Stimulated activated CD8-positive, alpha-beta memory T cell treated with anti-CD3 and anti-CD28 coated beads, Interleukin-7, amount 100 ng/mL, for 48 hours (primary cell): ENCODE data around the gene GLRA3.
"Not testable (repeated sequence)": the region's sequence is repeated elsewhere in the genome, so short reads cannot be mapped to it uniquely, and the experiment has no call there.

ENCODE experiments used
- DNase-seq, 2 donors: peaks; one replicate each; pipeline ENCODE4 v3.0.0-alpha.2; 2020; ENCODE audit warnings: low read depth in 1 of 2; ENCODE audit errors: extremely low read depth in 1 of 2

The GLRA3 gene

GRCh38 chr4:174813292-174813691 is 15.8 kb downstream of the GLRA3 start:
- no peak for DNase-seq

DNA sequence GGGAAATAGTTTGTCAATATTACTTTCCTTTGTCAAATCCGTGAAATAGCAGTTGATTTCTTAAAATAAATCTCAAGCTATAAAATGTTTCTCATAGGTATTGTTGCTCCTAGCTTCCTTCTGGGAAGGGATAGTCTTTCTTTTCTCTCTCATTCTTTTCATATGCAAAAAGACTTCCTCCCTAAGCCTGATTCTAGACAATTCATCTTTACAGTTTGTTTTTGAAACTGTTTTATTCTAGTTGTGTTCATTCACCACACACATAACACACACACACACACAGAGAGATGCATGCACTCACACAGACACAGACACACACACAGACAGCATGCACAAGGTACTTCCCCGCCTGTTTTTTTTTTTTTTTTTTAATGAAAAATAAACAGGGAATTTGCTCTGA is 18.2 kb downstream of the GLRA3 start:
- no peak for DNase-seq

- no peak for DNase-seq
Observed at GRCh38 chr4:174808836-174809235, 20.2 kb downstream of the GLRA3 start.

DNA sequence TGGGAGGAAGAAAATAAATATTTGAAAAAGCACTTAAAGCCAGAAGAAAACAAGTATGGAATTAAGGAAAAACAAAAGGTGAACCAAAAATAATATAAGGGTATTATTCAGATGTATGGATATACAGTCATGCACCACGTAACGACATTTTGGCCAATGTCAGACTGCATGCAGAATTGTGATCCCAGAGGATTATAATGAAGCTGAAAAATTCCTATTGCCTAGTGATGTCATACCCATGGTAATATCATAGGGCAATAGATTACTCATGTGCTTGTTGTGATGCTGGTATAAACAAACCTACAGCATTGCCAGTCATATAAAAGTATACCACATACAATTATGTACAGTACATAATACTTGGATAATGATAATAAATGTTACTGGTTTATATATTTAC is 20.9 kb downstream of the GLRA3 start:
- DNase-seq = no peak

GRCh38 chr4:174805746-174806145 is 23.3 kb downstream of the GLRA3 start:
- no peak for DNase-seq

DNA sequence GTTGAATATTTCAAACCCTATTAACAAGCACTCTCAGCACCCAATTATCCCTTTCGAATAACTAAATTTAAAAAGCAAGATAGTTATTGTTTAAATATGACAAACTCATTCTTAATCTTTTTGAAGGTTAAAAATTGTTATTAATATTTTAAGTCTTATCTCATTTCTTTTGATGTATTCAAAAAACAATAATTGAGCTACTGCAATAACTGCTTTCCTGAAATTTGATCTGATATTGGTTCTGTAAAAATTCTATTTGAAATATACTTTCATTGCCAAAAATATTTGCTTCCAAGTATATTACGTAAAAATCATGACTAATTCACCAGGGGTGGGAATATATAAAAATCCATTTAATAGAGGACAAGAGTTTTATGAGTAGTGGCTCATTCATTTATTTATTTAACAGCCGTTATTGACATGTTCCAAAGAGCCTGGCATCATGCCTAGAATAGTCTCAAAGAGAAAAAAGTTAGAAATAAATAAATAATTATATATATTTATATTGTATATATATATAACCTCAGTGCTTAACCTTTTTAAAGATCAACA is 34.4 kb downstream of the GLRA3 start:
- no peak for DNase-seq

- no peak for DNase-seq
Observed at GRCh38 chr4:174789657-174790056, 39.4 kb downstream of the GLRA3 start.

DNA sequence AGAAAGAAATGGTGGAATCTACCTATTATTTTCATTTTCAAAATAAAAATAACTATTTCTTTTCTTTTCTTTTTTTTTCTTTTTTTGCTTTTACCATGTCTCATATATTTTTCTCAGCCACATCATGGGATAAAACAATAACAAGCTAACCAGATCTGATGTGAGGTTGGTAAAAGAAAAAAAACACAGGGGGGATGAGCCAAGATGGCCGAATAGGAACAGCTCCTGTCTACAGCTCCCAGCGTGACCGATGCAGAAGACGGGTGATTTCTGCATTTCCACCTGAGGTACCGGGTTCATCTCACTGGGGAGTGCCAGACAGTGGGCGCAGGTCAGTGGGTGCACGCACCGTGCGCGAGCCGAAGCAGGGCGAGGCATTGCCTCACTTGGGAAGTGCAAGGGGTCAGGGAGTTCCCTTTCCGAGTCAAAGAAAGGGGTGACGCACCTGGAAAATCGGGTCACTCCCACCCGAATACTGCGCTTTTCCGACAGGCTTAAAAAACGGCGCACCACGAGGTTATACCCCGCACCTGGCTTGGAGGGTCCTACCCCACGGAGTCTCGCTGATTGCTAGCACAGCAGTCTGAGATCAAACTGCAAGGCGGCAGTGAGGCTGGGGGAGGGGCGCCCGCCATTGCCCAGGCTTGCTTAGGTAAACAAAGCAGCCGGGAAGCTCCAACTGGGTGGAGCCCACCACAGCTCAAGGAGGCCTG is 50.6 kb downstream of the GLRA3 start:
- DNase-seq = not testable (repeated sequence)

- no peak for DNase-seq
Observed at GRCh38 chr4:174775366-174775765, 53.7 kb downstream of the GLRA3 start.

DNA sequence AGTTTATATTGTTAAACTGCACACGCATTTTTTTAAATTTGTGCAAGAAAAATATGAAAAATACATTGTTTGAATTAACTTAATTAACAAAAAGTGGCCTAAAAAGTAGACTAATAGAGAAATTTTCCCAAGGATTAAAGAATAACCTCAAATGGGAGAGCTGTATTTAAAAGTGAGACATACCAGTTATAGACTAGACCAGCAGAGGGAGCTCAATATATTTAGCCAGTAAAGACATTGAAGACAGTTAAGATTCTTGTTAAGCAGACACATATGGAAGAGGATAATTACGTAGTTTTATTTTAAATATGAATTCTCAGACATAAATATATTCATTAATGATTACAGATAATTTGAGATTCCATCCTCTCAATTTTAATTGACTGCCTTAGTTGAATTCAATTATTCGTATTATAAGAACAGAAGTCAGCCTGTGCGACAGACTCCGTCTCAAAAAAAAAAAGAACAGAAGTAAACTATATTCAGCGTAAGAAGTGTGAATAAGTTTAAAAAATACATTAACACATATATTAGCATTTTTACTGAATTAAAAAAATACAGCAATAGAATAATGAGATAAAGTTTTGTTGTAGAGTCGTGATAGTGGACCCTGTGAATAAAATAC is 64.8 kb downstream of the GLRA3 start:
- no peak for DNase-seq

DNA sequence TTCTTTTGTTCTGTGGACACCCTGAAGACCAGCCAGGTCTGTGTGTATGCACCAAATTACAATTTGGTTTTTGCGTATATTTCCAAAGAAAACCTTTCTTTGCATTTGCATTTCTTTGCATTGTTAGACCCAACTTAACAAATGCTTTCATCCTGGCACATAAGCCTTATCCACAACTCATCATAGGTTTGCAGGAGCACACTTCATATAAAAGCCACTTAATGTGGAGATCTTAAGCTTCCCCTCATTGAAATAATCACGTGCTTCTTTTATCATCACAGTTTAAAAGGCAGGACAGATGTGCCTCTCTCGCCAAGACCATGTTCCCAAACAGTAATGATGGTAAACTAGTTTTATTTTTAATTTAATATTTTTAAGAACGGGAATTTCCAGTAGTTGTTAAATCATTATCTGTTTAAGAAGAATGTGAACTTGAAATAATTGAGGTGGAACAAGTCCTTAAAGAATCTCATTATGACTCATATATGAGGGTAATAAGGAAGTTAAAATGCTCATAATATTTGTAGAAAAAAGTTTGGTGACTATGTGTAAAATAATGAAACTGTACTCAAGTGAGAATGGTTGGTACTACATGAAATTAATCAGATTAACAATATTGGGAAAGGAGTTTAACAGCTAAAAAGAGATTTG is 65.5 kb downstream of the GLRA3 start:
- no peak for DNase-seq

DNA sequence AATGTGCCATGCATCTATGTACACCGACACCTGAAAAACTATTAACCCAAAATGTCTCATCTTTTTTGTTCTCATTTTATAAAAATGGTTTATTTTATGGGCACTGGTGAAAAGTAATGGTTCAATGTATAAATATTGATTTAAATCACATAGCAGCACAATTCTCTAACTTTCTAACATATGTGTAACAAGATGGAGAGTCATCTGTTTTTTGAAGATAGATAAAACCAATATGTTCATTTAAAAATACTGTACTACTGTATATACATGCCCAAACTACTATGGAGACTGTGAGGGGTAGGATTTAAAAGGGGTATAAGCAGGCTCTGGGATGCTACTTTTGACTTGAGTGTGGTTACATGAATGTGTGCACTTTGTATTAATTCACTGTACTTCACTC is 67.6 kb downstream of the GLRA3 start:
- no peak for DNase-seq

DNA sequence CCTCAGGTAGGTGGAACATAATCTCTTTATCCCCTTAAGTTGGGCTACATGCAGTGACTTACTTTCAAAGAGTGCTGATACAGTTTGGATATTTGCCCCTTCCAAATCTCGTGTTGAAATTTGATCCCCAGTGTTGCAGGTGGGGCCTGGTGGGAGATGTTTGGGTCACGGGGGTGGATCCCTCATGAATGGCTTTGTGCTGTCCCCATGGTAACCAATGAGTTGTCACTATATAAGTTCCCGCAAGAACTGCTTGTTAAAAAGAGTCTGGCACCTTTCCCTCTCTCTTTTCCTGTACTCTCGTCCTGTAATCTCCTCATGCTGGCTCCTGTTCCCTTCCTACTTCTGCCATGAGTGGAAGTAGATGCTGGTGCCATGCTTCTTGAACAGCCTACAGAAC is 71.3 kb downstream of the GLRA3 start:
- no peak for DNase-seq

DNA sequence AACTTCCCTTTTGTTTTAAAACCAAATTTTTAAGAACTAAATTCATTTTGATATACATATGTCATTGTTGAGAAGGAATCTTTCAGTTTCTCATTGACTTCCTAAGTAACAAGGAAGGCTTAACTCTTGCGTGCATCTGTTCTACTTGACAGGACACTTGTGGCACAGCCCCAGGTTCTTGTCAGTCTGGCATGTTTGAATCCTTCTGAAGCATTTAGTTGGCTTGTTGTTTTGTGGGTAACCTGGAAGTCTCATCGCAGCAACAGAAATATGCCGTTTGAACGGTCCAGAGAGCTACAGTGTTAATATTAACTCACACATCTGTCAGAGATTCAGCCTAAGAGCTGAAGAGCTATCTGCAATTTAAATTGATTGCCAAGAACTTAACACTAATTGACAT is 76.0 kb downstream of the GLRA3 start:
- DNase-seq = no peak

- no peak for DNase-seq
Observed at GRCh38 chr4:174752026-174752425, 77.0 kb downstream of the GLRA3 start.

GRCh38 chr4:174749091-174749490 is 80.0 kb downstream of the GLRA3 start:
- DNase-seq = no peak

DNA sequence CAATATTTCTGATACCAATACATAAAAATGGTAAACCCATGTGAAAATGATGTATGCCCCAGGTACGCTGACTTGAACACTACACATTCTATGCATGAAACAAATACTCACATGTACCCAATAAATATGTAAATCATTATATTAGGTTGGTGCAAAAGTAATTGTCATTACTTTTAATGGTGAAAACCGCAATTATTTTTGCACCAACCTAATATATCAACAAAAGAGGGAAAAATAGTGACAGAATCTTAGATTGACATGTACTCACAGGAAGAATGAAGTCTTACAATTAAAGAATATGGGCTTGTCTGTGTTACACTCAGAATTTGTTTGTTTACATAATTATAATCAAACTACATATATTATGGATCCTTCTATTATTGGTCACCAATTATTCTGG is 82.3 kb downstream of the GLRA3 start:
- DNase-seq = no peak

- DNase-seq = no peak
Observed at GRCh38 chr4:174742561-174742960, 86.5 kb downstream of the GLRA3 start.

DNA sequence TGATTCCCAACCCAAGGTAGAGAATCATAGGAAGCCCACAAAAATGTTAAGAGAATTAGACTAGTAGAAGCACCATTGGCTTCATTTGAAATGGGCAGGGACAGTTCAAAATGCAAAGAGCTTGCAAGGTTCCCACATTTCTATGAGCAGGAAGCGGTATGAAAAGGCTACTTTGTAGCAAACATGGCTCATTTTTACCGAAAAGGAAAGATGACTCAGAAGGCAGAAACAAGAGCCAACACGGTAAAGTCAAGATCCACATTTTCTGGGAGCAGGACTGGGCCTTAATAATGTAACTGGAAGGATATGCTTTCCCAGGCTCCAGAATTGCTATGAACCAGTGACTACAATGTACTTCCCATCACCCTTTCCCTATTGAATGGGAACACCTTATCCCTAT is 89.5 kb downstream of the GLRA3 start:
- no peak for DNase-seq

- DNase-seq = no peak
Observed at GRCh38 chr4:174734181-174734580, 94.9 kb downstream of the GLRA3 start.

GRCh38 chr4:174717828-174718227 is 111.2 kb downstream of the GLRA3 start:
- DNase-seq = no peak
